HEK293 (cell line): ENCODE measurements around the gene TEX53.

Experiments used
- CTCF ChIA-PET: fragments of 350-600 bp; formaldehyde crosslinking; extraction: SDS; loops from one replicate; lab custom pipeline; 2021; ENCODE audit warnings: antibody characterized with exemption; lab: Yijun Ruan, JAX
- POLR2A ChIA-PET: fragments of 300-600 bp; formaldehyde crosslinking; extraction: SDS; loops from one replicate; lab custom pipeline; 2020; ENCODE audit warnings: antibody characterized with exemption, inconsistent platforms; lab: Yijun Ruan, JAX
- H3K27ac ChIP-seq: fragments of 200-500 bp; sonication (Bioruptor generic); 2 replicates; pipeline ENCODE4 v1.5.1; 2014; ENCODE audit warnings: low read depth, low read length, control low read depth, inconsistent platforms; ENCODE audit errors: extremely low read depth
- H3K36me3 ChIP-seq, 2 experiments: fragments of 200-500 bp in 1 of 2; sonication (Bioruptor generic) in 1 of 2; 1 replicate in 1 of 2; 2 replicates in 1 of 2; pipeline ENCODE4 v1.5.1; 2014 to 2017; ENCODE audit warnings: inconsistent platforms in 2 of 2, low read length in 2 of 2; ENCODE audit not compliant: control insufficient read depth in 2 of 2, insufficient read depth in 1 of 2
- H3K4me1 ChIP-seq: fragments of 200-500 bp; sonication (Bioruptor generic); 2 replicates; pipeline ENCODE4 v1.5.1; 2014; ENCODE audit warnings: mild to moderate bottlenecking, low read length, inconsistent platforms; ENCODE audit not compliant: control insufficient read depth, insufficient read depth
- H3K4me3 ChIP-seq: 2 replicates; pipeline ENCODE4 v1.5.1; 2011; ENCODE audit warnings: low read depth, mild to moderate bottlenecking, control low read depth, low read length, moderate library complexity
- H3K9me3 ChIP-seq: fragments of 200-500 bp; sonication (Bioruptor generic); 2 replicates; pipeline ENCODE4 v1.5.1; 2014; ENCODE audit warnings: low read depth, low read length, inconsistent platforms; ENCODE audit not compliant: control insufficient read depth, insufficient read depth
- KLF17 ChIP-seq: fragments of 450-650 bp; formaldehyde crosslinking; IDR thresholded peaks from 2 replicates; pipeline ENCODE4 v1.5.1; 2016; ENCODE audit warnings: missing biosample characterization, missing genetic modification characterization
- PRDM1 ChIP-seq: fragments of 450-650 bp; formaldehyde crosslinking; IDR thresholded peaks from 2 replicates; pipeline ENCODE4; 2016; ENCODE audit warnings: missing biosample characterization, missing genetic modification characterization
- REST ChIP-seq: fragments of 450-650 bp; formaldehyde crosslinking; IDR thresholded peaks from 2 replicates; pipeline ENCODE4 v1.5.1; 2016; ENCODE audit warnings: missing biosample characterization, missing genetic modification characterization
- SCRT1 ChIP-seq: fragments of 450-650 bp; formaldehyde crosslinking; IDR thresholded peaks from 2 replicates; pipeline ENCODE4 v1.5.1; 2016; ENCODE audit warnings: missing biosample characterization, missing genetic modification characterization, borderline replicate concordance
- SCRT2 ChIP-seq: fragments of 450-650 bp; formaldehyde crosslinking; IDR thresholded peaks from 2 replicates; pipeline ENCODE4 v1.5.1; 2016; ENCODE audit warnings: missing biosample characterization, missing genetic modification characterization
- ZNF175 ChIP-seq: fragments of 450-650 bp; formaldehyde crosslinking; IDR thresholded peaks from 2 replicates; pipeline ENCODE4 v1.5.1; 2016; ENCODE audit warnings: missing biosample characterization, missing genetic modification characterization
- ZNF354C ChIP-seq: fragments of 450-650 bp; formaldehyde crosslinking; IDR thresholded peaks from 2 replicates; pipeline ENCODE4 v1.5.1; 2016; ENCODE audit warnings: missing biosample characterization, missing genetic modification characterization, low read depth, borderline replicate concordance
- ZNF398 ChIP-seq: fragments of 450-650 bp; formaldehyde crosslinking; IDR thresholded peaks from 2 replicates; pipeline ENCODE4 v1.5.1; 2017; ENCODE audit warnings: missing biosample characterization, missing genetic modification characterization
- ZNF513 ChIP-seq: fragments of 450-650 bp; IDR thresholded peaks from 2 replicates; pipeline ENCODE4 v1.5.1; 2018; ENCODE audit warnings: missing biosample characterization, missing genetic modification characterization
- ZNF558 ChIP-seq: fragments of 450-650 bp; formaldehyde crosslinking; IDR thresholded peaks from 2 replicates; pipeline ENCODE4 v1.5.1; 2016; ENCODE audit warnings: missing biosample characterization, missing genetic modification characterization
- ZNF707 ChIP-seq: fragments of 450-650 bp; formaldehyde crosslinking; IDR thresholded peaks from 2 replicates; pipeline ENCODE4 v1.5.1; 2016; ENCODE audit warnings: missing biosample characterization, missing genetic modification characterization

TEX53 gene

GRCh38 chr9:114611516-114612271 is 45.9 kb downstream of the TEX53 start (continued):
- TF ChIP-seq ZNF398 (tag by site-specific recombination) (no peak), ZNF513 (tag by site-specific recombination) (no peak), ZNF558 (tag by site-specific recombination) (no peak), ZNF175 (tag by site-specific recombination) (no peak), ZNF707 (tag by site-specific recombination) (no peak), REST (peak; percentile 83)

- TF ChIP-seq KLF17 (no peak), SCRT2 (tag by site-specific recombination) (peak; percentile 67), SCRT1 (tag by site-specific recombination) (0 out of 2 replicates have a peak, but pooled peaks have one; percentile 55)
- ChIA-PET CTCF (interaction anchor here (0.6 to 0.8 kb wide), 3 partner anchors 90 to 204 kb away, joined by 3 read pairs; no protein-coding TSS in a partner anchor), POLR2A (no interaction called here)
- Histone ChIP-seq H3K9me3 (no peaks in the 10 kb centered on the region), H3K4me1 (no peaks in the 10 kb centered on the region), H3K27ac (no peak overlapping the region), H3K4me3 (no peak overlapping the region), H3K36me3 (no peaks in the 10 kb centered on the region; a peak in 1 of 3 replicates)
Measured at GRCh38 chr9:114608525-114608796, 49.1 kb downstream of the TEX53 start.

- Histone ChIP-seq H3K9me3 (no peaks in the 10 kb centered on the region), H3K4me3 (no peak overlapping the region), H3K36me3 (no peaks in the 10 kb centered on the region; a peak in 1 of 3 replicates), H3K27ac (no peak overlapping the region), H3K4me1 (no peaks in the 10 kb centered on the region)
- POLR2A ChIA-PET: interaction anchor here (0.6 kb wide), 1 partner anchor 419 kb away, joined by 3 read pairs; no protein-coding TSS in a partner anchor
- CTCF ChIA-PET: interaction anchor here (0.6 to 0.8 kb wide), 4 partner anchors 46 to 203 kb away, joined by 3 read pairs; no protein-coding TSS in a partner anchor
- TF ChIP-seq ZNF354C (tag by site-specific recombination) (no peak), PRDM1 (tag by site-specific recombination) (peak; percentile 85)
Measured at GRCh38 chr9:114607671-114608524, 49.7 kb downstream of the TEX53 start.
